HL-60/S4 treated with phorbol 12-myristate 13-acetate at 8.2 ng/mL for 4 days and 3 days (cell line): Measurements from ENCODE around the gene FJX1.

Experiments used
- in situ Hi-C: fragments of 300-500 bp; cut with MboI; formaldehyde crosslinking; loops from 2 replicates; pipeline ENCODE4 v1.15.0; 2022; ENCODE audit warnings: low sequenced_read_pairs

FJX1 gene, protein sequence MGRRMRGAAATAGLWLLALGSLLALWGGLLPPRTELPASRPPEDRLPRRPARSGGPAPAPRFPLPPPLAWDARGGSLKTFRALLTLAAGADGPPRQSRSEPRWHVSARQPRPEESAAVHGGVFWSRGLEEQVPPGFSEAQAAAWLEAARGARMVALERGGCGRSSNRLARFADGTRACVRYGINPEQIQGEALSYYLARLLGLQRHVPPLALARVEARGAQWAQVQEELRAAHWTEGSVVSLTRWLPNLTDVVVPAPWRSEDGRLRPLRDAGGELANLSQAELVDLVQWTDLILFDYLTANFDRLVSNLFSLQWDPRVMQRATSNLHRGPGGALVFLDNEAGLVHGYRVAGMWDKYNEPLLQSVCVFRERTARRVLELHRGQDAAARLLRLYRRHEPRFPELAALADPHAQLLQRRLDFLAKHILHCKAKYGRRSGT

GRCh38 chr11:35617687-35618496 is at the start of gene FJX1:
Gene FJX1 (plus strand): TSS chr11:35618460. CDS start chr11:35618637, 177 bp downstream.
- in situ Hi-C loops = loop anchor here (10.0 to 25.0 kb wide), 2 partner anchors 647 to 869 kb away; no protein-coding TSS in a partner anchor

GRCh38 chr11:35571696-35572095 is 46.6 kb upstream of the FJX1 start:
- in situ Hi-C loops = no loop called here

DNA sequence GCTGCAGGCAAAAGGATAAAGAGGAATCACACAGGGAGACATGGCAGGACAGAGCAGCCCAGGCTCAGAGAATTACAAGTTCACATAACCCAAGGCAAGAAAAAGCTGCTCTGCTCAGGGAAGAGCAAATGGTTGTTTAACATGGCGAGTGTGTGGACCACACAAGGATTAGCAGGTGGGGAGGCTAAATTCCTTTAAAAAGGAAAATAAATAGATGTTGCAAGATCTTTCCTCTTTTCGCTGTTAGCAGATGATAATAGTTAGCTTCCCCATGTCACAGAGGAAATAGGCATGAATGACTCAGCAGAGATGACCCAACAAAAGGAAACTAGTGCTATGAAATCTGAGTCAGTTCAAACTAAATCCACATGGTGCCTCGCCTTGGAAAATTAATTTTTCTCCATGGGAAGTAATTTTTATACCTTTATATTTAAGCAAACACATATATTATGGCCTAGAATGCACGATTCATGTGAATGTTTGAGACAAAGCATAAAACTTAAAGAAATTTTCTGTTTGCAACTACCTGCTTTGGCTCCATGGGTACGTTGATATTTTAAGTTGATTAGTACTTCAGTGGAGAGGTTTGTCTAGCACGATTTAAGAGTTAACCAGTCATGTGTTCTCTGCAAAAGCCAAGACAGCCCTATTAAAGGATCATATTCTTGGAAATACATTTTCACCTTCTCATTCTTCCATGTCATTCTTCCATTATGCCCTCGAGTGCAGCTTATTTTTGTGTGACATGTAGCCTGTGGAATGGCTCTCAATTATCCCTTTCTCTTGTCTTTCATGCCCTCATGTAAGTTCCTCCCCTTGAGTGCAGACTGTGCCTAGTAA is 38.5 kb upstream of the FJX1 start:
- in situ Hi-C loops = no loop called here

DNA sequence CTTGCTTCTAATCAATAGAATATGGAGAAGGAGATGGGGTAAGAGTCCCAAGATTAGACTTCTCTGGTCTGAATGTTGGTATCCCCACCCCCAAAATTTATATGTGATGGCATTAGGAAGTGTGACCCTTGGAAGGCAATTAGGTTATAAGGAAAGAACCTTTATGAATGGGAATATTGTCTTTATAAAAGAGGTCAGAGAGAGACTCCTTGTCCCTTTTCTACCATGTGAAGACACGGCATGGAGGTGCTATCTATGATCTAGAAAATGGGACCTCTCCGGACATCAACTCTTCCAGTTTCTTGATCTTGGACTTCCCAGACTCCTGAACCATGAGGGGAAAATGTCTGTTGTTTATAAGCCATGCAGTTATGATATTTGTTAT is 37.9 kb upstream of the FJX1 start:
- in situ Hi-C loops = no loop called here

DNA sequence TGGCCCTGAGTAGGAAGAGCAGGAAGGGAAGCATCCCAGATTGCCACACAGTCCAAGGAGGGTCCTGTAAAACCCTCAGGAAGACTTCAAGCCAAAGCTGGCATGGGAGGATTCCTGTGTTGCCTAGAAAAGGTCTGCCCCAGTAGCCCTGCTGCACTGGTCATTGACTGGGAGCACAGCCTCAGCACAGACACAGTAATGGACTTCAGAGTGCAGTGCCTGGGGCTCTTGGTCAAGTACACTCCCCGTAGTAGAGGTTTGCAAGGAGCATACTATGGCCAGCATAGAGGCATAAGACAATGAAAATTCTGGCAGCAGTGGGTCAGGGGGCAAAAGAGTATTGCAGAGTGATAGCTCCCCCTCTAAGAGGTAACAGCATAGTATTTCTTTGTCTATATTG is 36.2 kb upstream of the FJX1 start:
- in situ Hi-C loops = no loop called here

GRCh38 chr11:35583126-35583525 is 35.1 kb upstream of the FJX1 start:
- in situ Hi-C loops = no loop called here

- in situ Hi-C loops = no loop called here
These were observed 34.4 kb upstream of the FJX1 start for GRCh38 chr11:35583843-35584242.

- in situ Hi-C loops = no loop called here
These were observed 33.9 kb upstream of the FJX1 start for GRCh38 chr11:35584321-35584720.

DNA sequence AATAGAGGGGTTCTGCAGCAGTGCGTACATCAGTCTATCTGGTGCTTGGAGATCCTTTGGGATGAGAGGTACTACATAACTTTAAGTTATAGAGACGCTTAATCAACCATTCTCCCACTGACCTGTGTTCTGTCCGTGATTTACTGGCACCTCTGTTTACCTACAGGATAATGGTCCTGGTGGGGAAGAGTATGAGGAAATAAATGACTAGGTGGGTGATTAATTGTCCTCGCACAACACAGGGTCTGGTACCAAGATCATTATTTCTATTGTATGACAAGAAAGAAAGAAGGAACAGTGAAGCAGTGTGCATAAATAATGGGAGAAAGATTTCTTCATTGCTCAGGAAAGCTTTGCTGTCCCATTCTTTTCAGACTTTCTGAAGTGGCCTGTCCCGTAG is 32.8 kb upstream of the FJX1 start:
- in situ Hi-C loops = no loop called here

- in situ Hi-C loops = no loop called here
These were observed 32.0 kb upstream of the FJX1 start for GRCh38 chr11:35586222-35586621.

- in situ Hi-C loops = no loop called here
These were observed 30.3 kb upstream of the FJX1 start for GRCh38 chr11:35587972-35588371.

DNA sequence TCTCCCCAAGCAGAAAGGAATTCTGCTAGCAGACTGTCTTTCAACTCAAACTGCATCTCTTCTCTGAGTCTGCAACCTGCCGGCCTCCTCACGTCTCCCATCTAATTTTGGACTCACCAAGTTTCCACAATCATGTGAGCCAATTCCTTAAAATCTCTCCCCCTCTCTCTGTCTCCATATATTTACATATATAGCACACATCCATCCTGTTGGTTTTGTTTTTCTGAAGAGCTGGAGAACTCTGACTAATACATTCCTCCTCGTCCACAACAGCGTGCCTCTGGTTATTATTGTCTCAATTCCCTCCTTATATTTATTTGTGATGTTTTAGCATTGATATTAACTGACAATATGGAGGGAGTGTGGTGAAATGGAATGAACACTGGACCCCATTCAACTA is 29.6 kb upstream of the FJX1 start:
- in situ Hi-C loops = no loop called here

- in situ Hi-C loops = no loop called here
These were observed 29.0 kb upstream of the FJX1 start for GRCh38 chr11:35589281-35589680.

DNA sequence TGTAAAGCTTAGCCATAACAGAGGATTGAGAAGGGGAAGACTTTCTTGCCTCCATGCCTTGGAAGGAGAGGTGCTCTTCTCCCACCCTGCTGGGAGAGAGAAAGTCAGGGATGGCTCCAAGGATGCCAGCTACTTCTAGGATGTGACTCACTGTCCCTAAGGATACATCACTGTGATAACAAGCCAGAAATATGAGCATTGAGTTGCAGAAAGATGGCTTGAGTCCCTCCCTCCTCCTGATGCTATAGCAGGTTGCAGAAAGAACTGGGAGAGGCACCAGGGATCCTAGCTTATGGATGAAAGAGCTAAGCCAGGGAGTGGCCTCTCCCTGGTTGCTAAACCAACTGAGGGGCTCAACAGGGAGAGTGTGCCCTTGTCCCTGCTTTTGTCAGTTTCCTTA is 27.8 kb upstream of the FJX1 start:
- in situ Hi-C loops = no loop called here

DNA sequence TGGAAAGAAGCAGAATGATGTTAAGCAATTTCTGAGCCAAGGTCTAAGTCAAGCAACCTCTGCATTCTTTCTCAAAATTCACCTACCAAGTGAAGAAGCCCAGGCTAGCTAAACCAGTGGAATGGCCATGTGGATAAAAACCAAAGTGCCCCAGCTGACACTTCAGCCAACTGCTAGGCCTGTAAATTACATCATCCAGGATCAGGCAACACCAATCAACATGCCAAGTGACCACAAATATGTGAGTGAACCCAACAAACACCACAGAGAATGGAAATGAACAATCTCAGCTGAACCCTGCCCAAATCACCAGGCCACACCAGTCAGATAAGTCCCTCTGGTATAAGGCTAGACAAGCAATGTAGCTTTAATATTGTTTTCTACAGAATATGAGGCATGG is 25.1 kb upstream of the FJX1 start:
- in situ Hi-C loops = no loop called here

- in situ Hi-C loops = no loop called here
These were observed 23.6 kb upstream of the FJX1 start for GRCh38 chr11:35594680-35595079.

DNA sequence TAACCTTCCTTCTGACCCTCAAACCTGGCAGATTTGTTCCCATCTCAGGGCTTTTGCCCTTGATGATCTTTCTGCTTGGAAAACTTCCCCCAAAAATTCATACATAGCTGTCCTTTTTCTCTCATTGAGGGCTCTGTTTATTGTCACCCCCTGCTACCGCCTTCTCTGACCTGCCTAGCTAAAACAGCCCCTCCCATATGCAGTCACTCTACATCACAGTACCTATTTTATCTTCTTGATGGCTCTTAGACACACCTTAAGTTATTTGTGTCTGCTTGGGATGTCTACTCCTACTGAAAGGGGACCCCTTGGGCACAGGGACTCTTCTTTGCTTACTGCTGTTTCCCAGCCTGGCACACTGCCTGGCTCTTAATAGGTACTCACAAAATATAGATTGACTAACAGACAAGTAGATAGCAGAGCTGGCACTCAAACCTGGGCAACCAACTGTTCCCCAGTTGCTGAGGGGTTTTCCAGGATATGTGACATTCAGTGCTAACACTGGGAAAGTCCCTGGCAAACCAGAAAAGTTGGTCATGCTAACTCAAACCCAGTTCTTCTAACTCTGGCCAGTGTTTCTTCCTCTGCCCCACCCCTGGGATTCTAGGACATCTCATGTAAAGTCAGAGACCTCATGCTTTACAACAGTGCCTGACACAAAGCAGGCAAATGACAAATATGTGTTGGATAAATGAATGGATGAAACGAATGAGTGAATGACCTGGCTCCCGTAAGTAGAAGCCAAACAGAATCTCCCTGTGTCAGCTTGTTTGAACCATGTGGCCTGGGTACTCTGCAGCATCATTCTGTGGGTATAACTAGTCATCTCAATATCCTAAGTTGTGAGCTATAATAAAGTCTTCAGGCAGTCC is 19.8 kb upstream of the FJX1 start:
- in situ Hi-C loops = no loop called here

DNA sequence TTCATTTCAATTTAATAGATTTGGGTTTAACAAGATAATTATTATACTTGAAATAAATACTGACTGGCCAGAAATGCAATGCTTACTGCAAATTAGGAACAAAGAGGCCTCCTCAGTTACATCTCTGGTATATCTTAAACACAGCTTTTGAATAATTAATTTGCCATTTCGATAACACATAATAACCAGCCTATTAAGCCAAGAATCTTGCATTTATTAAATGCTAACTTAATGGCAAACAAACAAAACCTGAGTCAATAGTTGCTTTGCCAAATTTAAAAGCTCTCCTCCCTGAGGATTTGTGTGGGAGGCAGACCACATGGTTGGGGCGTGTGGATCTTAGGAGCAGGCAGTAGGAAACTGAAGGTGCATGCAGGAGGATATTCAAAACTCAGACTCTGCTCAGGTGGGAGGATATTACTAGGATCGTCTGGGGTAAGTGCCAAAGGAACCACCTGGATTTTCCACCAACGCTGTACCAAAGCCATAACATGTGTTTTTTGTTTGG is 17.9 kb upstream of the FJX1 start:
- in situ Hi-C loops = loop anchor here (25.0 kb wide), 1 partner anchor 887 kb away; no protein-coding TSS in a partner anchor

- in situ Hi-C loops = loop anchor here (25.0 kb wide), 1 partner anchor 885 kb away; no protein-coding TSS in a partner anchor
These were observed 16.0 kb upstream of the FJX1 start for GRCh38 chr11:35602160-35602793.
